Esophagus muscularis mucosa (tissue), 4 donors: ENCODE data around the gene TMEM123. TPM values are rescaled to one million over a fixed set of nuclear protein-coding genes. Genes with fewer than 3 reads are reported as not detected.

Source experiments
- DNase-seq: peaks from one replicate; pipeline ENCODE4 v3.0.0-alpha.2; 2017; ENCODE audit errors: extremely low spot score
- H3K27ac ChIP-seq, 4 donors: fragments of 200-600 bp; sonication (generic); replicated peaks in 1 of 4; 1 replicate in 3 of 4; 2 replicates in 1 of 4; pipeline ENCODE4 v1.5.1; 2016 to 2019; ENCODE audit warnings: mild to moderate bottlenecking in 1 of 4
- H3K27me3 ChIP-seq, 4 donors: fragments of 200-600 bp; sonication (generic); one replicate each; pipeline versions ENCODE4 v1.5.1 to v1.6.0; 2016 to 2019
- H3K36me3 ChIP-seq, 4 donors: fragments of 200-600 bp; sonication (generic); one replicate each; pipeline ENCODE4 v1.5.1; 2016 to 2019
- H3K4me1 ChIP-seq, 4 donors: fragments of 200-600 bp; sonication (generic); one replicate each; pipeline ENCODE4 v1.5.1; 2016 to 2019
- H3K4me3 ChIP-seq, 4 donors: fragments of 200-600 bp; sonication (generic); 1 replicate in 2 of 4; 2 replicates in 2 of 4; pipeline ENCODE4 v1.5.1; 2016 to 2019; ENCODE audit warnings: mild to moderate bottlenecking in 4 of 4, moderate library complexity in 1 of 4
- H3K9me3 ChIP-seq, 4 donors: fragments of 200-600 bp; sonication (generic); 1 replicate in 3 of 4; 2 replicates in 1 of 4; pipeline ENCODE4 v1.5.1; 2016 to 2019
- CTCF ChIP-seq, 3 experiments: fragments of 200-600 bp in 2 of 3; fragments of 450-650 bp in 1 of 3; sonication (generic) in 2 of 3; IDR thresholded peaks; one replicate each; pipeline ENCODE4 v1.5.1; 2017 to 2019; ENCODE audit warnings: antibody characterized with exemption in 3 of 3, mild to moderate bottlenecking in 2 of 3, moderate library complexity in 1 of 3
- EP300 ChIP-seq: sonication (generic); formaldehyde crosslinking; IDR thresholded peaks from one replicate; pipeline ENCODE4 v1.6.1; 2017; ENCODE audit warnings: antibody characterized with exemption
- POLR2A ChIP-seq: fragments of 450-650 bp; IDR thresholded peaks from one replicate; pipeline ENCODE4 v1.6.1; 2017; ENCODE audit warnings: antibody characterized with exemption, moderate library complexity, mild to moderate bottlenecking, low read depth
- POLR2AphosphoS5 ChIP-seq, 2 donors: sonication (generic); formaldehyde crosslinking; IDR thresholded peaks; one replicate each; pipeline ENCODE4 v1.6.1; 2017; ENCODE audit warnings: antibody characterized with exemption in 2 of 2
- WGBS: methylation state at CpG from one replicate; pipeline ENCODE4 v1.1.5; 2018; 5-methylcytosine and 5-hydroxymethylcytosine counted together
- intact Hi-C: fragments of 100-400 bp; cut with DNase I; formaldehyde crosslinking; loops from one replicate; pipeline ENCODE4 v1.15.1; 2023
- total RNA-seq, 4 donors: library from RNA; depleted of rRNA; stranded (reverse); fragments of >200 nt; gene quantifications; one replicate each; pipeline versions ENCODE4 v1.1.0 to v1.2.1, GENCODE V29; 2016

Gene TMEM123
- 100 to 1,000 TPM in 1 of 4 donors, 10 to 100 TPM in 3; 82.7 to 116 (median 88.8) TPM for total RNA-seq

GRCh38 chr11:102452461-102453301 lies at the start of gene TMEM123:
Gene TMEM123, minus strand, starts transcription at chr11:102452765. Its CDS starts 142 bp downstream, at chr11:102452623.
- peak; percentile 94 for DNase-seq
- Histone ChIP-seq H3K27me3 (no peaks in the 10 kb centered on the region), H3K4me3 (peak within 1 kb of the TSS; percentile 76 to 97 (median 80)), H3K9me3 (no peaks in the 10 kb centered on the region), H3K4me1 (peaks cover 18 to 42% (median 36%) of the 10 kb centered on the region in 4 donors), H3K27ac (peak within 1 kb of the TSS; percentile 82 to 90 (median 90)), H3K36me3 (no peaks in the 10 kb centered on the region)
- intact Hi-C loops, result loop anchor here (5.0 kb wide), 2 partner anchors 60 to 110 kb away; no protein-coding TSS in a partner anchor
- TF ChIP-seq POLR2AphosphoS5 (IDR thresholded peaks at IDR 0.05), result peak; percentile 74 to 85
- no peak for TF ChIP-seq POLR2A
- WGBS, result 0% methylated on average over 22 of the region's 83 CpGs

GRCh38 chr11:102500829-102501228 lies 48.3 kb upstream of the TMEM123 start:
- H3K9me3 ChIP-seq, result no peaks in the 10 kb centered on the region
- TF ChIP-seq EP300 (no peak), POLR2AphosphoS5 (IDR thresholded peaks at IDR 0.05) (no peak), CTCF (IDR thresholded peaks at IDR 0.05) (no peak), POLR2A (no peak)
- 54% methylated on average over 2 of the region's 2 CpGs for WGBS
- intact Hi-C loops, result no loop called here
- no peak overlapping the region for H3K27ac ChIP-seq
- no peak overlapping the region for H3K4me3 ChIP-seq
- DNase-seq, result no peak
- H3K36me3 ChIP-seq, result no peaks in the 10 kb centered on the region
- H3K4me1 ChIP-seq, result peaks cover 0 to 10% (median 4%) of the 10 kb centered on the region in 4 donors
- H3K27me3 ChIP-seq, result no peaks in the 10 kb centered on the region

GRCh38 chr11:102499931-102500330 lies 47.4 kb upstream of the TMEM123 start:
- TF ChIP-seq CTCF (IDR thresholded peaks at IDR 0.05) (no peak), POLR2A (no peak), POLR2AphosphoS5 (IDR thresholded peaks at IDR 0.05) (no peak), EP300 (no peak)
- DNase-seq, result no peak
- no peaks in the 10 kb centered on the region for H3K27me3 ChIP-seq
- intact Hi-C loops, result loop anchor here (5.0 kb wide), 2 partner anchors 108 to 213 kb away; no protein-coding TSS in a partner anchor
- H3K27ac ChIP-seq, result no peak overlapping the region
- no peak overlapping the region for H3K4me3 ChIP-seq
- 19% methylated on average over 2 of the region's 2 CpGs for WGBS
- H3K36me3 ChIP-seq, result no peaks in the 10 kb centered on the region
- H3K9me3 ChIP-seq, result no peaks in the 10 kb centered on the region
- H3K4me1 ChIP-seq, result peaks cover 0 to 15% (median 7%) of the 10 kb centered on the region in 4 donors

GRCh38 chr11:102499151-102499550 lies 46.6 kb upstream of the TMEM123 start:
- TF ChIP-seq EP300, result no peak
- TF ChIP-seq POLR2A, result no peak
- TF ChIP-seq POLR2AphosphoS5 (IDR thresholded peaks at IDR 0.05), result no peak
- 73% methylated on average over 3 of the region's 3 CpGs for WGBS

GRCh38 chr11:102497061-102497460 lies 44.5 kb upstream of the TMEM123 start:
- no peaks in the 10 kb centered on the region for H3K36me3 ChIP-seq
- no peaks in the 10 kb centered on the region for H3K9me3 ChIP-seq
- no peaks in the 10 kb centered on the region for H3K27me3 ChIP-seq
- DNase-seq, result no peak
- no peak overlapping the region for H3K4me3 ChIP-seq
- WGBS, result 94% methylated on average over 3 of the region's 4 CpGs
- TF ChIP-seq EP300 (no peak), POLR2AphosphoS5 (IDR thresholded peaks at IDR 0.05) (no peak), CTCF (IDR thresholded peaks at IDR 0.05) (no peak), POLR2A (no peak)
- H3K4me1 ChIP-seq, result peaks cover 0 to 15% (median 7%) of the 10 kb centered on the region in 4 donors
- intact Hi-C loops, result loop anchor here (5.0 kb wide), 2 partner anchors 105 to 210 kb away; no protein-coding TSS in a partner anchor
- no peak overlapping the region for H3K27ac ChIP-seq

More at GRCh38 chr11:102499151-102499550, 46.6 kb upstream of the TMEM123 start:
- no peak overlapping the region for H3K4me3 ChIP-seq
- peaks cover 0 to 15% (median 7%) of the 10 kb centered on the region in 4 donors for H3K4me1 ChIP-seq
- H3K9me3 ChIP-seq, result no peaks in the 10 kb centered on the region
- no peaks in the 10 kb centered on the region for H3K27me3 ChIP-seq
- no peak for DNase-seq
- H3K27ac ChIP-seq, result no peak overlapping the region
- intact Hi-C loops, result loop anchor here (5.0 kb wide), 2 partner anchors 107 to 212 kb away; no protein-coding TSS in a partner anchor
- no peaks in the 10 kb centered on the region for H3K36me3 ChIP-seq
